ENCODE measurements around the gene HYDIN. TPM values are rescaled to one million over a fixed set of nuclear protein-coding genes. Genes with fewer than 3 reads are reported as not detected.
"Not testable (repeated sequence)": the region's sequence is repeated elsewhere in the genome, so short reads cannot be mapped to it uniquely, and the experiment has no call there.

The HYDIN gene
- total and polyA plus RNA-seq, 2 experiments from 2014 or later, result 0.04 to 0.67 TPM

DNA sequence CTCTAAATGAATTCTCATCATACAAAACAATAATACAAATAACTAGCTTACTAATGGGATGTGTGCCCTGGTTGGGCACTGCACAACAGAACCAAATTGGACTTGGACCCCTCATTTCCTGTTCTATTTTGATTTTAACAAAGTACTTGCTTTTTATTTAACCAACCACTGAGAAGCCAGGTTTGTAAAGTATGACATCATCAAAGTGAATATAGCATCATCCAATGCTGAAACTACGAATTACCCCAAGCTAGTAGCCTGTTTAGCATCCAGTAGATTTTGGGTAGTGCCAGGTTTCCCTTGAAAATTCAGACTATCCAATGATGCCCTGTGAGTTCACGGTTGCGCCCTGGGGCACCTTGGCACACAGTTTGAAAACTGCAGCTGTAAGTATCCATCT is 51.0 kb downstream of the HYDIN start:
- Histone ChIP-seq H3K27me3 (peaks cover 6% of the 10 kb centered on the region), H3K27ac (no peak overlapping the region), H3K79me2 (no peaks in the 10 kb centered on the region), H3K9me2 (replicated peaks; ENCODE audit: insufficient read depth) (no peaks in the 10 kb centered on the region), H3K4me2 (no peak overlapping the region), H3K4me1 (ENCODE audit: insufficient read depth) (no peaks in the 10 kb centered on the region), H4K20me1 (ENCODE audit: insufficient read depth, poor library complexity, severe bottlenecking) (no peaks in the 10 kb centered on the region), H2AFZ (no peak overlapping the region), H3K9me3 (ENCODE audit: low read depth) (no peaks in the 10 kb centered on the region), H3K36me3 (replicated peaks; ENCODE audit: insufficient read depth, low read depth) (no peaks in the 10 kb centered on the region), H3K4me3 (no peak overlapping the region)
- WGBS (ENCODE audit: low lambda C conversion rate, missing lambda C conversion rate), result 93% methylated on average over 3 of the region's 3 CpGs
- no peak for TF ChIP-seq EZH2phosphoT487 (IDR thresholded peaks at IDR 0.05; ENCODE audit: low read depth, severe bottlenecking, unreplicated experiment)
- TF ChIP-seq, protein P1, sequence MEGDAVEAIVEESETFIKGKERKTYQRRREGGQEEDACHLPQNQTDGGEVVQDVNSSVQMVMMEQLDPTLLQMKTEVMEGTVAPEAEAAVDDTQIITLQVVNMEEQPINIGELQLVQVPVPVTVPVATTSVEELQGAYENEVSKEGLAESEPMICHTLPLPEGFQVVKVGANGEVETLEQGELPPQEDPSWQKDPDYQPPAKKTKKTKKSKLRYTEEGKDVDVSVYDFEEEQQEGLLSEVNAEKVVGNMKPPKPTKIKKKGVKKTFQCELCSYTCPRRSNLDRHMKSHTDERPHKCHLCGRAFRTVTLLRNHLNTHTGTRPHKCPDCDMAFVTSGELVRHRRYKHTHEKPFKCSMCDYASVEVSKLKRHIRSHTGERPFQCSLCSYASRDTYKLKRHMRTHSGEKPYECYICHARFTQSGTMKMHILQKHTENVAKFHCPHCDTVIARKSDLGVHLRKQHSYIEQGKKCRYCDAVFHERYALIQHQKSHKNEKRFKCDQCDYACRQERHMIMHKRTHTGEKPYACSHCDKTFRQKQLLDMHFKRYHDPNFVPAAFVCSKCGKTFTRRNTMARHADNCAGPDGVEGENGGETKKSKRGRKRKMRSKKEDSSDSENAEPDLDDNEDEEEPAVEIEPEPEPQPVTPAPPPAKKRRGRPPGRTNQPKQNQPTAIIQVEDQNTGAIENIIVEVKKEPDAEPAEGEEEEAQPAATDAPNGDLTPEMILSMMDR (IDR thresholded peaks at IDR 0.05; ENCODE audit: poor library complexity), result no peak
- TF ChIP-seq EZH2 (IDR thresholded peaks at IDR 0.05; ENCODE audit: borderline replicate concordance), result no peak
- no peak for DNase-seq (ENCODE audit: low spot score)

GRCh38 chr16:71172481-71173207 is 57.9 kb downstream of the HYDIN start:
- DNase-seq (ENCODE audit: low spot score), result no peak
- no peaks in the 10 kb centered on the region for H3K79me2 ChIP-seq
- H3K27me3 ChIP-seq, result peaks cover 4% of the 10 kb centered on the region
- no peaks in the 10 kb centered on the region for H3K9me2 ChIP-seq (replicated peaks; ENCODE audit: insufficient read depth)
- H3K9me3 ChIP-seq (ENCODE audit: low read depth), result no peaks in the 10 kb centered on the region
- no peak overlapping the region for H2AFZ ChIP-seq
- 88% methylated on average over 6 of the region's 6 CpGs for WGBS (ENCODE audit: low lambda C conversion rate, missing lambda C conversion rate)
- no peaks in the 10 kb centered on the region for H4K20me1 ChIP-seq (ENCODE audit: insufficient read depth, poor library complexity, severe bottlenecking)
- no peak overlapping the region for H3K4me3 ChIP-seq
- TF ChIP-seq, protein P1 (IDR thresholded peaks at IDR 0.05; ENCODE audit: poor library complexity), result no peak
- no peak for TF ChIP-seq EZH2phosphoT487 (IDR thresholded peaks at IDR 0.05; ENCODE audit: low read depth, severe bottlenecking, unreplicated experiment)
- no peak for TF ChIP-seq EZH2 (IDR thresholded peaks at IDR 0.05; ENCODE audit: borderline replicate concordance)
- no peak overlapping the region for H3K27ac ChIP-seq
- H3K4me2 ChIP-seq, result no peak overlapping the region
- no peaks in the 10 kb centered on the region for H3K36me3 ChIP-seq (replicated peaks; ENCODE audit: insufficient read depth, low read depth)
- no peaks in the 10 kb centered on the region for H3K4me1 ChIP-seq (ENCODE audit: insufficient read depth)

DNA sequence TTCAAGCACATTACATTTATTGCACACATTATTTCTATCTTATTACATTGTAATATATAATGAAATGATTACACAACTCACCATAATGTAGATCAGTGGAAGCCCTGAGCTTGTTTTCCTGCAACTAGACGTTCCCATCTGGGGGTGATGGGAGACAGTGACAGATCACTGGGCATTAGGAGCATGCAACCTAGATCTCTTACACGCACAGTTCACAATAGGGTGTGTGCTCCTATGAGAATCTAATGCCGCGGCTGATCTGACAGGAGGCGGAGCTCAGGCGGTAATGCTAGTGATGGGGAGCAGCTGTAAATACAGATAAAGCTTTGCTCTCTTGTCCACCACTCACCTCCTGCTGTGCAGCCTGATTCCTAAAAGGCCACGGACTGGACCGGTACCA is 69.5 kb downstream of the HYDIN start:
- H3K9me3 ChIP-seq (ENCODE audit: low read depth); H2AFZ ChIP-seq; H3K9me2 ChIP-seq (replicated peaks; ENCODE audit: insufficient read depth); DNase-seq (ENCODE audit: low spot score); H3K27me3 ChIP-seq; H3K79me2 ChIP-seq; H4K20me1 ChIP-seq (ENCODE audit: insufficient read depth, poor library complexity, severe bottlenecking); H3K27ac ChIP-seq; H3K4me1 ChIP-seq (ENCODE audit: insufficient read depth); H3K36me3 ChIP-seq (replicated peaks; ENCODE audit: insufficient read depth, low read depth); H3K4me3 ChIP-seq; H3K4me2 ChIP-seq: not testable (repeated sequence)
- WGBS (ENCODE audit: low lambda C conversion rate, missing lambda C conversion rate), result 88% methylated on average over 7 of the region's 8 CpGs

DNA sequence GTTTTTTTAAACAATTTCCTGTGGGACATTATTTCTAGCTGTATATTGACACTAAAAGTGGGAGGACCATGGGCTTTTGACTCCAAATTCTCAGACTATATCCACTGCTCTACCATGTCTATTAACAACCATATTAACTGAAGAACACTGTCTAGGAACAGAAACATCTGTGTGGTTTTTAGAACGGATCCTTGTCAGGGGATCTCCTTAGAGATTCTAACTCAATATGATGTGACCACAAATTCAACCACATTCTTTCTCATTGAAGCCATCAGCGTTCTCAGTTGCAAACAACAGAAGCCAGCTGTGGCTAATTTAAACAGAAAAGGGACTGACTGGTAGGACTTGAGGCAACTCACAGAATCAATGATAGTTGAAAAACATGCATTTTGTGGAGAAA is 73.2 kb downstream of the HYDIN start:
- 69% methylated on average over 2 of the region's 2 CpGs for WGBS (ENCODE audit: low lambda C conversion rate, missing lambda C conversion rate)
- H3K27ac ChIP-seq; H3K4me2 ChIP-seq; DNase-seq (ENCODE audit: low spot score); H3K9me3 ChIP-seq (ENCODE audit: low read depth); H4K20me1 ChIP-seq (ENCODE audit: insufficient read depth, poor library complexity, severe bottlenecking); H3K9me2 ChIP-seq (replicated peaks; ENCODE audit: insufficient read depth); H3K4me3 ChIP-seq; H3K27me3 ChIP-seq; H3K36me3 ChIP-seq (replicated peaks; ENCODE audit: insufficient read depth, low read depth); H2AFZ ChIP-seq; H3K4me1 ChIP-seq (ENCODE audit: insufficient read depth); H3K79me2 ChIP-seq: not testable (repeated sequence)

- H3K27me3 ChIP-seq; H3K9me3 ChIP-seq (ENCODE audit: low read depth); H3K9me2 ChIP-seq (replicated peaks; ENCODE audit: insufficient read depth); H4K20me1 ChIP-seq (ENCODE audit: insufficient read depth, poor library complexity, severe bottlenecking); H3K4me2 ChIP-seq; H2AFZ ChIP-seq; H3K36me3 ChIP-seq (replicated peaks; ENCODE audit: insufficient read depth, low read depth); H3K27ac ChIP-seq; H3K4me1 ChIP-seq (ENCODE audit: insufficient read depth); H3K4me3 ChIP-seq; H3K79me2 ChIP-seq; DNase-seq (ENCODE audit: low spot score): not testable (repeated sequence)
- 100% methylated on average over 1 of the region's 6 CpGs for WGBS (ENCODE audit: low lambda C conversion rate, missing lambda C conversion rate)
These were observed 77.2 kb downstream of the HYDIN start for GRCh38 chr16:71153329-71153728.

DNA sequence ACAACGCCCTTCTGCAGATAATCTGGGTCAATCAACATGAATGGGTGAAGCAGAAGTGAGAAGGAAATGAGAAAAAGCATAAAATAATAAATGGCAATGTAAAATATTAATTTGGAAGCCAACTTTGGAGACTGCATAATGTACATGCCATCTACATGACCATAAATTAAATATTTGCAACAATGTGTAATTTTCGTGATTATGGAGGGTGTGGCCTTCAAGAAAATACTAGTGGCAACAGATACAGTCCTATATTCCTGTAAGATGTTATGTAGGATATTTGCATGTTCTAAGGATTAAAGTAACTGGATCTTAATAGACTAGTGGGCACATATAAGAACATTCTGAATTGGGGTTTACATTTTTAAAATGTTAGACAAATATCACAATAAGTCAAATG is 78.9 kb downstream of the HYDIN start:
- not testable (repeated sequence) for H3K9me2 ChIP-seq (replicated peaks; ENCODE audit: insufficient read depth); H3K4me3 ChIP-seq; H2AFZ ChIP-seq; H4K20me1 ChIP-seq (ENCODE audit: insufficient read depth, poor library complexity, severe bottlenecking); H3K27ac ChIP-seq; H3K9me3 ChIP-seq (ENCODE audit: low read depth); H3K27me3 ChIP-seq; H3K36me3 ChIP-seq (replicated peaks; ENCODE audit: insufficient read depth, low read depth); DNase-seq (ENCODE audit: low spot score); H3K79me2 ChIP-seq; H3K4me2 ChIP-seq; H3K4me1 ChIP-seq (ENCODE audit: insufficient read depth)
- WGBS (ENCODE audit: low lambda C conversion rate, missing lambda C conversion rate), result 100% methylated on average over 2 of the region's 2 CpGs

- not testable (repeated sequence) for H3K79me2 ChIP-seq; H3K9me2 ChIP-seq (replicated peaks; ENCODE audit: insufficient read depth); H4K20me1 ChIP-seq (ENCODE audit: insufficient read depth, poor library complexity, severe bottlenecking); H3K36me3 ChIP-seq (replicated peaks; ENCODE audit: insufficient read depth, low read depth); H3K27me3 ChIP-seq; H2AFZ ChIP-seq; H3K9me3 ChIP-seq (ENCODE audit: low read depth); H3K4me3 ChIP-seq; DNase-seq (ENCODE audit: low spot score); H3K4me2 ChIP-seq; H3K27ac ChIP-seq; H3K4me1 ChIP-seq (ENCODE audit: insufficient read depth)
- WGBS (ENCODE audit: low lambda C conversion rate, missing lambda C conversion rate), result 0% methylated on average over 1 of the region's 2 CpGs
These were observed 87.3 kb downstream of the HYDIN start for GRCh38 chr16:71143246-71143645.
